Measurements from ENCODE around the gene CILP2. TPM values are rescaled to one million over a fixed set of nuclear protein-coding genes. Genes with fewer than 3 reads are reported as not detected.

The CILP2 gene
- total and polyA plus RNA-seq, 12 donors: 0.07 to 0.61 (median 0.21) TPM; not detected in 2

DNA sequence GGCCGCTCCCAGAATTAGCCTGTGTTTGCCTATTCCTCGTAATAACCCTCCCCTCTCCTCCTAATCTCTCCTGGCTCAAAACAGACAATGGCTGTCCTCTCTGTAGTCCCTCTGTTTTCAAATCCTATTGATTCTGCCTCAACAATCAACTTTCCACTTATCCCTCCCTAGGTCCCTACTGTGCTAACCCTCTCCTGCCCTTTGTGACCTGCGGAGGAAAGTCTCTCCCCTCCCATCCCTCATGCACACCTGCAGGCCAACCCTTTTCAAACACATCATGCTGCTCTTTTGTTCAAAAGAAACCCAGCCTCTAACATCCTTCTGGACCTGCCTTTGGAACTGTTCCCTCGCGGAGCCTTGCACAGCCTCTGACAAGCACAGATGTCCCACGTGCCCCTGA is 37.3 kb downstream of the CILP2 start:
- Histone ChIP-seq H3K4me3 (no peak overlapping the region), H3K9me3 (no peaks in the 10 kb centered on the region), H3K4me1 (no peaks in the 10 kb centered on the region), H3K36me3 (no peaks in the 10 kb centered on the region), H3K27me3 (no peaks in the 10 kb centered on the region), H3K27ac (no peak overlapping the region)
- no peak for DNase-seq
- ATAC-seq: no peak
- WGBS, 2 donors: 76 to 77% methylated on average over 6 of the region's 6 CpGs
- intact Hi-C loops (cut with DNase I): no loop called here
- TF ChIP-seq, protein P1, sequence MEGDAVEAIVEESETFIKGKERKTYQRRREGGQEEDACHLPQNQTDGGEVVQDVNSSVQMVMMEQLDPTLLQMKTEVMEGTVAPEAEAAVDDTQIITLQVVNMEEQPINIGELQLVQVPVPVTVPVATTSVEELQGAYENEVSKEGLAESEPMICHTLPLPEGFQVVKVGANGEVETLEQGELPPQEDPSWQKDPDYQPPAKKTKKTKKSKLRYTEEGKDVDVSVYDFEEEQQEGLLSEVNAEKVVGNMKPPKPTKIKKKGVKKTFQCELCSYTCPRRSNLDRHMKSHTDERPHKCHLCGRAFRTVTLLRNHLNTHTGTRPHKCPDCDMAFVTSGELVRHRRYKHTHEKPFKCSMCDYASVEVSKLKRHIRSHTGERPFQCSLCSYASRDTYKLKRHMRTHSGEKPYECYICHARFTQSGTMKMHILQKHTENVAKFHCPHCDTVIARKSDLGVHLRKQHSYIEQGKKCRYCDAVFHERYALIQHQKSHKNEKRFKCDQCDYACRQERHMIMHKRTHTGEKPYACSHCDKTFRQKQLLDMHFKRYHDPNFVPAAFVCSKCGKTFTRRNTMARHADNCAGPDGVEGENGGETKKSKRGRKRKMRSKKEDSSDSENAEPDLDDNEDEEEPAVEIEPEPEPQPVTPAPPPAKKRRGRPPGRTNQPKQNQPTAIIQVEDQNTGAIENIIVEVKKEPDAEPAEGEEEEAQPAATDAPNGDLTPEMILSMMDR (IDR thresholded peaks at IDR 0.05): no peak

DNA sequence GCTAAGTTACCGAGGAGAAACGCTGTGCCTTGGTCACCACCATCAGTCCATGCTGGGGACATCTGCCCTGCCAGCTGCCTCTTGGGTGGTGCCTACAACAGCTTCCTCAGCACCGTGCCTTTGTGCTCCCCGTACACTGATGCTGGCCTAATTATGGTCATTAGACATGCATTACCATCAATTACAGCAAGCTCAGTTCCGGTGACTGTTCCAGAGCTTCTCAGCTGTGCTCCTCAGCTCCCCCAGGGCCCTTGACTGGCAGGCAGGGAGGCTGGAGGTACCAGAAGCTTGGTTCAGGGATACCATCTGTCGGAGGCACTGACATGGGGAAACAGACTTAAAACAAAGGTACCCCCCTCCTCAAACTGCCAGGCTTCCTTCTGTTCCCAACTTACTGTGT is 40.2 kb downstream of the CILP2 start:
- H3K9me3 ChIP-seq: no peaks in the 10 kb centered on the region
- no peak overlapping the region for H3K27ac ChIP-seq
- ATAC-seq (no peak), DNase-seq (no peak)
- H3K36me3 ChIP-seq: no peaks in the 10 kb centered on the region
- no peak overlapping the region for H3K4me3 ChIP-seq
- TF ChIP-seq, protein P1 (IDR thresholded peaks at IDR 0.05): no peak
- no peaks in the 10 kb centered on the region for H3K27me3 ChIP-seq
- WGBS, 2 donors: 87 to 89% methylated on average over 6 of the region's 6 CpGs
- H3K4me1 ChIP-seq: no peaks in the 10 kb centered on the region
- intact Hi-C loops (cut with DNase I): no loop called here

DNA sequence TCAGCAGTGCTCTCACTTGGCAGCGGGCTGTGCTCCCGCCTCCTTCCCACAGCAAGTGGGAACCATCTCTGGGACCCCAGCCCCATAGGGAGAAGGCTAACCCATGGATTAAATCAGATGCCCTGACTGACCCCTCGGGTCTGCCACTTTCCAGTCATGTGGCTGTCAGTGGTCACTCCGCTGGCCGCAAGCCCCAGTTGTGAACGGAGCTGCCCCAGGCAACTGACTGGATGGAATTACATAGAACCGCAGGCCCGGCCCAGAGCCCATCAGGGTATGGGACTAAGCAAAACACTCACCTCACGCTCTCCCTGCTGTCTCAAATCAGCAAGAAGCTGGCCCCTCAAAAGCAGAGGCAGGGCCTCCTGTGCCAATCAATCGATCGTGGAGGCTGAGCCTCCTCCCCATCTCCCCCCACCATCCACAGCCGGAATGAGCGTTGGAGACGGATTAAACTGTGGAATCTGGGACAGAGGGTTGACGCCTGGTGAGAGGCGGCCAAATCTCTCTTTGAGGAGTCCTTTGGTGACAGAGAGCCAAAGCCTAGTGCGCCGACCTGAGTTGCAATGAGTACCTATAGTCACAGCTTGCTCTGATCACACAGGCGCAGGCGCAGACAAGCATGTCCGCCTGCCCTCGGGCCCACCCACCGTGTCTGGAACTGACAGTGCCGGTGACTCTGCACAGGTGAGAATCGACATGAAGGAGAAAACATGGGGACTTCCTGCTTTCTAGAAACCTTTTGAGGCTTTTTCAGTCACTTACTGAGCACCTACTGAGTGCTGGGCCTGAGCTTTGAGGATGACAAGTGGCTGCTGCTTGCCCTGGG is 41.7 kb downstream of the CILP2 start:
- Histone ChIP-seq H3K27me3 (no peaks in the 10 kb centered on the region), H3K4me3 (no peak overlapping the region), H3K4me1 (no peaks in the 10 kb centered on the region), H3K9me3 (no peaks in the 10 kb centered on the region), H3K36me3 (no peaks in the 10 kb centered on the region), H3K27ac (no peak overlapping the region)
- WGBS, 2 donors: 88 to 90% methylated on average over 25 of the region's 25 CpGs
- intact Hi-C loops (cut with DNase I): no loop called here
- no peak for ATAC-seq
- DNase-seq: no peak
- TF ChIP-seq, protein P1 (IDR thresholded peaks at IDR 0.05): no peak

DNA sequence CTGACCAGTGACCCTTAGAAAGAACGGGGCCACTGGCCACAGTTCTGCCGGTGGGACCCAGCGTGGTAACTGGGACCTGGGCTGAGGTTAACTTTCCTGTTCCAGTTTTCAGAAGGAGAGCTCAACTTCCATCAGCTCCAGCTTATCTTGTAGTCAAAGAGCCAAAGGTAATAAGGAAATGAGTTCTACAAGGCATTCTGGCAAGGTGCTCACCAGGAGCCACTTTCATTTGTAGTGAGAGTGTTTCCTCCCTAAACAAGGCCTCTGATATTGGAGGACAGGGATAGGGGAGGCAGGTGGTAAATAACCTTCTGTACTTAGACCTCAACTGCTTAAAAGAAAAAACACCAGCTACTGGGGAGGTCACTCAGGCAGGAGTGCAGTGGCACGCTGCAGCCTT is 42.4 kb downstream of the CILP2 start:
- TF ChIP-seq, protein P1 (IDR thresholded peaks at IDR 0.05): no peak
- H3K36me3 ChIP-seq: no peaks in the 10 kb centered on the region
- no peaks in the 10 kb centered on the region for H3K27me3 ChIP-seq
- H3K9me3 ChIP-seq: no peaks in the 10 kb centered on the region
- no peaks in the 10 kb centered on the region for H3K4me1 ChIP-seq
- no peak overlapping the region for H3K4me3 ChIP-seq
- H3K27ac ChIP-seq: no peak overlapping the region
- DNase-seq (no peak), ATAC-seq (no peak)
- 94 to 97% methylated on average over 4 of the region's 4 CpGs for WGBS, 2 donors
- intact Hi-C loops (cut with DNase I): no loop called here
